Brain microvascular endothelial cell (primary cell): ENCODE data around the gene TREX2.

Experiments
- DNase-seq: peaks from one replicate; pipeline ENCODE4 v3.0.0-alpha.2; 2020
- H3K27ac ChIP-seq: fragments of 250-450 bp; sonication (Bioruptor Pico); 2 replicates; pipeline ENCODE4 v1.5.1; 2020; ENCODE audit warnings: mild to moderate bottlenecking, moderate library complexity
- H3K27me3 ChIP-seq: fragments of 250-450 bp; sonication (Bioruptor Pico); replicated peaks from 2 replicates; pipeline ENCODE4 v1.5.1; 2020; ENCODE audit warnings: mild to moderate bottlenecking
- H3K36me3 ChIP-seq: fragments of 250-450 bp; sonication (Bioruptor Pico); replicated peaks from 2 replicates; pipeline ENCODE4 v1.5.1; 2020; ENCODE audit warnings: mild to moderate bottlenecking
- H3K4me3 ChIP-seq: 2 replicates; pipeline ENCODE4 v1.5.1; 2011; ENCODE audit warnings: low read depth, mild to moderate bottlenecking, control low read depth, low read length, moderate library complexity
- in situ Hi-C: cut with HindIII; loops from 2 replicates; pipeline ENCODE4 v1.10.0; 2017; ENCODE audit warnings: low sequenced_read_pairs, low pct_ligation_motif_present
- TF ChIP-seq, protein P1 (sequence below): IDR thresholded peaks from 2 replicates; pipeline ENCODE4 v1.5.1; 2011; ENCODE audit warnings: low read depth, mild to moderate bottlenecking, moderate library complexity, low read length, control low read depth, inconsistent platforms; ENCODE audit errors: missing control alignments

The TREX2 gene

DNA sequence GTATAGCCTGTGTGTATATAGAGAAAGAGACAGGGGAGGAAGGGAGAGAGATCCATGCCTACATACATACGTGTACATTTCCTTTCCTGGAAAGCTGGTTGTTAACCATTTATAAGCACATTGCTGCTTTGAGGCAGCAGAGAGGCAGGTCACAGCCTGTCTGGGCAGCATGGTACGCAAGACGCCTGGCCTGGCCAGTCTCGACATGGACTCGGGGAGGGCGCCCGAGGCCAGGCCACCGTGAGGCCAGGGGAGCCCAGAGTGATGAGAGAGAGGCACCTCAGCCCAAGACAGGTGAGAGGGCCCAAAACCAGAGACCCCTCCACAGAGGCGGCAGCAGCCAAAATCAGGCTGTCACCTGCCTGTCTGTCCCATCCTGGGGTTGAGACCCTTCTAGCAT, 3.9 kb downstream of the TREX2 start:
- TF ChIP-seq, protein P1, sequence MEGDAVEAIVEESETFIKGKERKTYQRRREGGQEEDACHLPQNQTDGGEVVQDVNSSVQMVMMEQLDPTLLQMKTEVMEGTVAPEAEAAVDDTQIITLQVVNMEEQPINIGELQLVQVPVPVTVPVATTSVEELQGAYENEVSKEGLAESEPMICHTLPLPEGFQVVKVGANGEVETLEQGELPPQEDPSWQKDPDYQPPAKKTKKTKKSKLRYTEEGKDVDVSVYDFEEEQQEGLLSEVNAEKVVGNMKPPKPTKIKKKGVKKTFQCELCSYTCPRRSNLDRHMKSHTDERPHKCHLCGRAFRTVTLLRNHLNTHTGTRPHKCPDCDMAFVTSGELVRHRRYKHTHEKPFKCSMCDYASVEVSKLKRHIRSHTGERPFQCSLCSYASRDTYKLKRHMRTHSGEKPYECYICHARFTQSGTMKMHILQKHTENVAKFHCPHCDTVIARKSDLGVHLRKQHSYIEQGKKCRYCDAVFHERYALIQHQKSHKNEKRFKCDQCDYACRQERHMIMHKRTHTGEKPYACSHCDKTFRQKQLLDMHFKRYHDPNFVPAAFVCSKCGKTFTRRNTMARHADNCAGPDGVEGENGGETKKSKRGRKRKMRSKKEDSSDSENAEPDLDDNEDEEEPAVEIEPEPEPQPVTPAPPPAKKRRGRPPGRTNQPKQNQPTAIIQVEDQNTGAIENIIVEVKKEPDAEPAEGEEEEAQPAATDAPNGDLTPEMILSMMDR = no peak
- Histone ChIP-seq H3K4me3 (no peak overlapping the region), H3K27ac (no peak overlapping the region), H3K36me3 (no peaks in the 10 kb centered on the region), H3K27me3 (no peaks in the 10 kb centered on the region)
- in situ Hi-C loops = no loop called here
- DNase-seq = no peak

DNA sequence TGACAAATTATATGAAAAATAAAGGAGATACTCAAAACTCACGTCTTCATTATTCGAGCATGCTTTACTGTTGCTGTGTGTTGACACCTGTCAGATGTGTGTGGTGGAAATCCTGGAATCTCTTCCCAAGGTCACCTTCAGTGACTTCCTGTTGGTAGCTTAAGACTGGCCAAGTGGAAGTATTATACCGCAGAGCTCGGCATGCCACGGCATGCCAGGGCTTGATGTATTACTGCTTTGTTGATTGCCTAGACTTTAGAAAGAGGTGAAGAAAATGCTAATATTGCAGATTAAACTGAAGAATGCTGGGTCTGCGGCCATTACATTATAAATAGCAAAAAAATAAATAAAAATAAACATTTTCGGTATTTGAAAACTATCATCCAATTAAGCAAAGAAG, 4.6 kb downstream of the TREX2 start:
- DNase-seq = no peak
- in situ Hi-C loops = no loop called here
- no peaks in the 10 kb centered on the region for H3K36me3 ChIP-seq
- TF ChIP-seq, protein P1 = no peak
- H3K27ac ChIP-seq = no peak overlapping the region
- H3K4me3 ChIP-seq = no peak overlapping the region
- no peaks in the 10 kb centered on the region for H3K27me3 ChIP-seq

DNA sequence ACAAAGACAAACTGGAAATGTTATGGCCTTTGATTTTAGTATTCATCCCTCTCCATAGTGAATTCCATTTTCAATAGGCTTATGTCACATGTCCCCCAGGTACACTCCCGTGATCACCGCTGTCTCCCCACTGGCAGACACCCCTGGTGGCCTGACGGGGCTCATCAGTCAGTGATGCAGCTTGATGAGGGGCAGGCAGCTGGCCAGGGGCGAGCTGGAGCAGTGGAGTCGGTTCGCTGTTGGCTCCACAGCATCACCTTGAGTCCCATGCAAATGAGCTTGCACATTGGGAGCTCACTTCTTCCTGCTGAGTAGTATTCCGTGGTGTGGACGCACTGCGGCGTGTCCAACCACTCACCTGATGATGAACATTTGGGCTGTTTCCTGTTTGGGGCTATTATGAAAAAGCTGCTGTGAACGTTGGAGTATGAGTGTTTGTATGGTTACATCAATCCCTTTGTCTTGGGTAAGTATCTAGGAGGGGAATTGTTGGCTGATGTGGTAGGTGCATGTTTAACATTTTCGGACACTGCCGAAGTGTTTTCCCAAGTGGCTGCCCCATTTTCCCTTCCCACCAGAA, 5.2 kb downstream of the TREX2 start:
- TF ChIP-seq, protein P1 = no peak
- Histone ChIP-seq H3K27ac (no peak overlapping the region), H3K4me3 (no peak overlapping the region), H3K36me3 (no peaks in the 10 kb centered on the region), H3K27me3 (no peaks in the 10 kb centered on the region)
- DNase-seq = no peak
- in situ Hi-C loops = no loop called here

DNA sequence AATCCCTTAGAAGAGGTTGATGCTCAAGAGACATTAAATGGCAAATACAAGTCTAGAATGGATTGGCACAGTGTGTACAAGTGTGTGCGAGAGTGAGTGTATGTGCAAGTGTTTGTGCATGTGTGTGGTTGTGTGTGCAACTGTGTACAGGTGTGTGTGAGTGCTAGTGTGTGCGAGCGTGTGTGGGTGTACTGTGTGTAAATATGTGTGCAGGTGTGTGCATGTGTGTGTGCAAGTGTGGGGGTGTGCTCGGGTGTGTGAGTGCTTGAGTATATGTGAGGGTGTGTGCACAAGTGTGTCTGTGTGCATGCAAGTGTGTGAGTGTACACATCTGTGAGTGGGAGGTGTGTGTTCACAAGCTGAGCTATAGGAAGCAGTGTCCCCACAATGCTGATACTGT, 5.9 kb downstream of the TREX2 start:
- no peak overlapping the region for H3K4me3 ChIP-seq
- in situ Hi-C loops = no loop called here
- DNase-seq = no peak
- H3K36me3 ChIP-seq = no peaks in the 10 kb centered on the region
- H3K27me3 ChIP-seq = no peaks in the 10 kb centered on the region
- TF ChIP-seq, protein P1 = no peak
- no peak overlapping the region for H3K27ac ChIP-seq

DNA sequence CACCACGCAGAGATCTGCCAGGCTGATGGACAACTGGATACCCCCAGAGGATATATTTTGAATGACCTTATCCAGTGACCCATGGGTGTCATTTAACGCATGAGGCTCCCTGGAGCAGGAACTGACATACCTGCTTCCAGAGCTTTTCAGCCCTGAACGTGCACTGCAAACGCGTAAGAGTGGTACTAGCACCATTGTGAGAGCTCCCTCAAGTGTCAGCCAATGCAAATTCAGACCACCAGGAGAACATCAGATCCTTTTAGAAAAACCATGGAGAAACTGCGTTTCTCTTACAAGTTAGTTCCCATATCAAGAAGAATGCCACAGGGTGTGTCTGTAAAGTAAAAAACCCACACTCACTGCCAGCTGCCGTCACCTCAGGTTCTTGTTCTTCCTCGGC, 7.3 kb downstream of the TREX2 start:
- no peak for DNase-seq
- Histone ChIP-seq H3K36me3 (no peaks in the 10 kb centered on the region), H3K27me3 (no peaks in the 10 kb centered on the region), H3K27ac (no peak overlapping the region), H3K4me3 (no peak overlapping the region)
- in situ Hi-C loops = no loop called here
- TF ChIP-seq, protein P1 = peak; percentile 60

DNA sequence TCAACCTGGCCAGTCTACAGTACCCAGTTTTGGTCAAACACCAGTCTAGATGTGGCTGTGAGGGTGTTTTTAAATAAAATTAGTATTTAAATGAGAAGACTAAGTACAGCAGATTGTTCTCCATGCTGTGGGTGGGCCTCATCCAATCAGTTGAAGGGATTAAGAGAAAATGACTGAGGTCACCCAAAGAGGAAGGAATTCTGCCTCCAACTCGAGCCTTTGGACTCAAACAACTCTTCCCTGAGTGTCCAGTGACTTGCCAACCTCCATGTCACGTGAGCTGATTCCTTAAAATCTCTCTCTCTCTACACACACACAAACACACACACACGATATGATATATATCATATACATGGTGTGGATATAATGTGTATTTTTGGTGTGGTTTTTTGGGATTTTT, 10.0 kb downstream of the TREX2 start:
- Histone ChIP-seq H3K27me3 (no peaks in the 10 kb centered on the region), H3K27ac (no peak overlapping the region), H3K4me3 (no peak overlapping the region), H3K36me3 (no peaks in the 10 kb centered on the region)
- no peak for DNase-seq
- TF ChIP-seq, protein P1 = no peak
- in situ Hi-C loops = no loop called here
